ENCODE results near the gene TMEM244. TPM values are rescaled to one million over a fixed set of nuclear protein-coding genes. Genes with fewer than 3 reads are reported as not detected.

Gene TMEM244
- total RNA-seq, 4 donors from 2014 or later, result not detected

GRCh38 chr6:129902681-129903080 lies 41.6 kb upstream of the TMEM244 start:
- TF ChIP-seq POLR2A (IDR thresholded peaks at IDR 0.05) (no peak), CTCF (IDR thresholded peaks at IDR 0.05) (no peak)
- DNase-seq, result no peak
- Histone ChIP-seq H3K27me3 (no peaks in the 10 kb centered on the region), H3K27ac (no peak overlapping the region), H3K4me1 (no peaks in the 10 kb centered on the region), H3K4me3 (no peak overlapping the region), H3K36me3 (no peaks in the 10 kb centered on the region), H3K9me3 (no peaks in the 10 kb centered on the region)

GRCh38 chr6:129901910-129902309 lies 40.8 kb upstream of the TMEM244 start:
- H3K4me3 ChIP-seq, result no peak overlapping the region
- no peaks in the 10 kb centered on the region for H3K9me3 ChIP-seq
- no peak overlapping the region for H3K27ac ChIP-seq
- H3K36me3 ChIP-seq, result no peaks in the 10 kb centered on the region
- no peaks in the 10 kb centered on the region for H3K4me1 ChIP-seq
- no peak for TF ChIP-seq CTCF (IDR thresholded peaks at IDR 0.05)
- no peak for TF ChIP-seq POLR2A (IDR thresholded peaks at IDR 0.05)
- no peaks in the 10 kb centered on the region for H3K27me3 ChIP-seq
- DNase-seq, result no peak

GRCh38 chr6:129895692-129896091 lies 34.6 kb upstream of the TMEM244 start:
- Histone ChIP-seq H3K4me1 (no peaks in the 10 kb centered on the region), H3K27ac (no peak overlapping the region), H3K4me3 (no peak overlapping the region), H3K9me3 (no peaks in the 10 kb centered on the region), H3K27me3 (no peaks in the 10 kb centered on the region), H3K36me3 (no peaks in the 10 kb centered on the region)
- TF ChIP-seq CTCF (IDR thresholded peaks at IDR 0.05) (no peak), POLR2A (IDR thresholded peaks at IDR 0.05) (no peak)
- no peak for DNase-seq

- no peaks in the 10 kb centered on the region for H3K36me3 ChIP-seq
These were observed 33.8 kb upstream of the TMEM244 start for GRCh38 chr6:129894921-129895320.

GRCh38 chr6:129893640-129894039 lies 32.5 kb upstream of the TMEM244 start:
- Histone ChIP-seq H3K4me1 (no peaks in the 10 kb centered on the region), H3K36me3 (no peaks in the 10 kb centered on the region), H3K4me3 (no peak overlapping the region), H3K9me3 (no peaks in the 10 kb centered on the region), H3K27ac (no peak overlapping the region), H3K27me3 (no peaks in the 10 kb centered on the region)
- TF ChIP-seq CTCF (IDR thresholded peaks at IDR 0.05) (peak in 4 of 6 experiments; percentile 30 to 41 (median 34)), POLR2A (IDR thresholded peaks at IDR 0.05) (no peak)
- DNase-seq, result no peak

More at GRCh38 chr6:129894921-129895320, 33.8 kb upstream of the TMEM244 start:
- DNase-seq, result no peak
- TF ChIP-seq CTCF (IDR thresholded peaks at IDR 0.05) (no peak), POLR2A (IDR thresholded peaks at IDR 0.05) (no peak)
- Histone ChIP-seq H3K27me3 (no peaks in the 10 kb centered on the region), H3K4me1 (no peaks in the 10 kb centered on the region), H3K9me3 (no peaks in the 10 kb centered on the region), H3K27ac (no peak overlapping the region), H3K4me3 (no peak overlapping the region)

GRCh38 chr6:129890701-129891100 lies 29.6 kb upstream of the TMEM244 start:
- Histone ChIP-seq H3K27me3 (no peaks in the 10 kb centered on the region), H3K4me1 (no peaks in the 10 kb centered on the region), H3K36me3 (no peaks in the 10 kb centered on the region), H3K4me3 (no peak overlapping the region), H3K27ac (no peak overlapping the region), H3K9me3 (no peaks in the 10 kb centered on the region)
- no peak for DNase-seq
- TF ChIP-seq CTCF (IDR thresholded peaks at IDR 0.05), result no peak
- no peak for TF ChIP-seq POLR2A (IDR thresholded peaks at IDR 0.05)

Data from Peyer's patch (tissue), 4 donors.